Stimulated activated effector memory CD8-positive, alpha-beta T cell treated with anti-CD3 and anti-CD28 coated beads, Interleukin-12 subunit alpha, Interleukin-12 subunit beta, amount 100 ng/mL, for 72 hours (primary cell): ENCODE measurements around the gene ZNF692.

Source experiments
- ATAC-seq: fragments of 150-1000 bp; cut with Tn5 transposase; 2 replicates; pipeline ENCODE4 v1.10.0; 2021
- DNase-seq, 2 donors: peaks; one replicate each; pipeline ENCODE4 v3.0.0; 2021 to 2022; ENCODE audit warnings: low spot score in 2 of 2
- H3K27ac Mint-ChIP-seq: one replicate; pipeline ENCODE4 v1.8.0; 2022; ENCODE audit warnings: mild to moderate bottlenecking, mixed read lengths
- H3K36me3 Mint-ChIP-seq: one replicate; pipeline ENCODE4 v1.8.0; 2022; ENCODE audit warnings: mild to moderate bottlenecking, mixed read lengths
- H3K4me1 Mint-ChIP-seq: one replicate; pipeline ENCODE4 v1.8.0; 2022; ENCODE audit warnings: mixed read lengths
- H3K4me3 Mint-ChIP-seq: one replicate; pipeline ENCODE4 v1.8.0; 2022; ENCODE audit warnings: mild to moderate bottlenecking, mixed read lengths
- H3K9me3 Mint-ChIP-seq: one replicate; pipeline ENCODE4 v1.8.0; 2022; ENCODE audit warnings: mixed read lengths

Gene ZNF692

DNA sequence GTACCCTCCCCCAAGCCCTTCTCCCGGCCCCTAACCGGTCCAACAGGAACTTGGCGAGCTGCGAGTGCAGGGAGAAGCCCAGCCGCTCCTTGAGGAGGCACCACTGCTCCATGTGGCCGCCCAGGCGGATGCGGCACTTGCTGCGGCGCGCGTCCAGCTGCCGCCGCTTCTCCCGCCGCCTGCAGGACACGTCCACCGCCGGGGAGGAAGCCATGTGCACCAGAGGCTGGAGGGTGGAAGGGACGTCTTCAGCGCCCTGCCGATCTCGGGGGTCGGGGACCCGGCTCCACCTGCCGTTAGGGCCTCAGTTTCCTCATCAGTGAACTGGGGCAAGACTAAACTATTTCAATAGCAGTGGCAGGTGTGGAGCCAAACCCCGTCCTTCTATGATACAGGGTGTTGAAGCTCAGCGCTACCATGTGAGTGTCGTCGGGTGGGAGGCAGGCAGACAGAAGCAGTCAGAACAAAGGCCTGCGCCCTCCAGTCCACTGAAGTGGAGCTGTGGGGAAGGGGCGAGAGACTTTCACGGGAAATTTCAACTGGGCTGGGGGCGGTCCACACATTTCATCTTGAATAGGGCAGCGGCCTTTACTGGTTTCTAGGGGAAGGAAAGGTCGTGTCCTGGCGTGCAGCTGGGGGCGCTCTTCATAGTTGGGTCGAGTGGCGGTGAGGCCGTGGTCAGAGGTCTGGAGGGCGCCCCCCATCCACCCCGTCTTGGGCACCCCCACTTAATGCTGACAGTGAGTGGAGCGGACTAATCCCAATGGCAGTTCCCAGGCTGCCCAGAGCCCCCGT, 592 bp downstream of the ZNF692 start:
- Mint-ChIP-seq H3K27ac (peak overlapping the region; percentile 94), H3K9me3 (no peaks in the 10 kb centered on the region), H3K4me1 (peaks cover 30% of the 10 kb centered on the region), H3K36me3 (peaks cover 24% of the 10 kb centered on the region), H3K4me3 (peak overlapping the region; percentile 76)
- peak; percentile 59 for ATAC-seq
- DNase-seq = no peak

GRCh38 chr1:248857749-248858095, 1.2 kb downstream of the ZNF692 start:
- H3K27ac Mint-ChIP-seq = peak overlapping the region; percentile 94
- H3K4me1 Mint-ChIP-seq = peaks cover 27% of the 10 kb centered on the region
- DNase-seq = no peak
- H3K36me3 Mint-ChIP-seq = peaks cover 24% of the 10 kb centered on the region
- no peaks in the 10 kb centered on the region for H3K9me3 Mint-ChIP-seq
- peak overlapping the region; percentile 76 for H3K4me3 Mint-ChIP-seq
- no peak for ATAC-seq

GRCh38 chr1:248857201-248857600, 1.7 kb downstream of the ZNF692 start:
- H3K9me3 Mint-ChIP-seq = no peaks in the 10 kb centered on the region
- no peak for DNase-seq
- no peak for ATAC-seq
- peak overlapping the region; percentile 94 for H3K27ac Mint-ChIP-seq
- H3K4me3 Mint-ChIP-seq = peak overlapping the region; percentile 76
- H3K4me1 Mint-ChIP-seq = peaks cover 22% of the 10 kb centered on the region
- peaks cover 24% of the 10 kb centered on the region for H3K36me3 Mint-ChIP-seq

GRCh38 chr1:248856176-248856575, 2.7 kb downstream of the ZNF692 start:
- no peaks in the 10 kb centered on the region for H3K9me3 Mint-ChIP-seq
- peaks cover 24% of the 10 kb centered on the region for H3K36me3 Mint-ChIP-seq
- H3K27ac Mint-ChIP-seq = no peak overlapping the region
- DNase-seq (no peak), ATAC-seq (no peak)
- peak overlapping the region; percentile 76 for H3K4me3 Mint-ChIP-seq
- H3K4me1 Mint-ChIP-seq = peaks cover 22% of the 10 kb centered on the region

DNA sequence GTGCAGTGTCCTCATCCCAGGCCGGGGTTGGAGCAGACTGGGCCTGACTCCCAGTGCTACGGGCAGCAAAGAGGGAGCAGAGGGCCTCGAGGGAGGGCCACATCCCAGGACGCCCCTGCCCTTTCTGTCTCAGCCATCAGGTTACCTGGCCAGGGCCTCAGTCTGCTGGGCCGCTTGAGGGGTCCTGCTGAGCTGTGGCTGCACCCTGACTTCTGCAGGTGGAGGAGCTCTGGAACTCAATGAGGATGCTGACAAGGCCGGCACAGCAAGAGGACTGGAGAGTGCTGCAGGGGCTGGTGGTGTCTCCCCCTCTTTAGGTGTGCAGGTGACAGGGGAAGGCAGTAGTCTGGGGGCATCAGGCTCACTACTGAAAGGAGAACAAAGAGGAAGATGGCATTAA, 3.3 kb downstream of the ZNF692 start:
- Mint-ChIP-seq H3K36me3 (peaks cover 24% of the 10 kb centered on the region), H3K9me3 (no peaks in the 10 kb centered on the region), H3K27ac (no peak overlapping the region), H3K4me1 (peaks cover 22% of the 10 kb centered on the region), H3K4me3 (no peak overlapping the region)
- DNase-seq = no peak
- no peak for ATAC-seq

GRCh38 chr1:248853663-248854375, 5.1 kb downstream of the ZNF692 start:
- Mint-ChIP-seq H3K4me3 (no peak overlapping the region), H3K9me3 (no peaks in the 10 kb centered on the region), H3K27ac (no peak overlapping the region), H3K36me3 (peaks cover 29% of the 10 kb centered on the region), H3K4me1 (peaks cover 13% of the 10 kb centered on the region)
- DNase-seq = no peak
- ATAC-seq = peak; percentile 73

DNA sequence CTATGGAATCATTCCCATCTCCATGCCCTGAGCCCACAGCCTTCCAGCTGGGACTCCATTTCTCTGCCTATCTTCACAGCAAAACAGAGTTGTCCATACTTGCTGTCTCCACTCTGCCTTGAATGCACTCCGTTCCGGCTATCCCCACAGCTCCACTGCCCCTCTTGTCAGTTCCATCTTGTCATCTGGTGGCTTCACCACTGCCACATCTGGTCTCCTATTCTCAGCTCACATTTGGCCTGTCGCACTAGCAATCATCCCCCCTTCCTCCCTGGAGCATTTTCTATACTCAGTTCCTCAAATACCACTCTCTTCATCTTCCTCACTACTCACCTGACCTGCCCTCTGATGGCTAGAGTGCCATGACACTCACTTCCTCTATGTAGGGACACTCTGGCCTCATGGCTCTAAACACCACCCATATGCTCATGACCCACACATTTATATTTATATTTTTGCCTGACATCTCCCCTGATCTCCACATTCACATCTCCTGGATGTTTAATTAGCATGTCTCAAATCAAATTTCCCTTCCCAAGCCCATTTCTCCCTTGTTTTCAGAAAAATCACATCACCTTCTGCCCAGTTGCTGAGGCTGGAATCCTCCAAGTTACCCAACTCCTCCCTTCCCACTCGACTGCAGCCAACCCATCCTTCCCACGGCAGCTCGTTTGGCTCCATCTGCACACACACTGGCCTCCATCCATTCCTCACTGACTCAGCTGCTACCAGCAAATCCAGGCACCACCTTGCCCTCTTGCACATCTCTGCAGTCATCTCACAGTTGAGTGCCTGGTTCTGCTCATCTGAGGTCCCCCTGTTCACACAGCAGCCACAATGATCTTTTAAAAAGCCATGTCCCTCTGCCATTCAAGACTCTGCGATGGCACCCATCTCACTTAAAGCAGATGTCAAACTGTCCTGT, 6.1 kb downstream of the ZNF692 start:
- Mint-ChIP-seq H3K4me1 (peaks cover 9% of the 10 kb centered on the region), H3K36me3 (peaks cover 29% of the 10 kb centered on the region), H3K4me3 (no peak overlapping the region), H3K9me3 (no peaks in the 10 kb centered on the region), H3K27ac (no peak overlapping the region)
- DNase-seq (no peak), ATAC-seq (no peak)

DNA sequence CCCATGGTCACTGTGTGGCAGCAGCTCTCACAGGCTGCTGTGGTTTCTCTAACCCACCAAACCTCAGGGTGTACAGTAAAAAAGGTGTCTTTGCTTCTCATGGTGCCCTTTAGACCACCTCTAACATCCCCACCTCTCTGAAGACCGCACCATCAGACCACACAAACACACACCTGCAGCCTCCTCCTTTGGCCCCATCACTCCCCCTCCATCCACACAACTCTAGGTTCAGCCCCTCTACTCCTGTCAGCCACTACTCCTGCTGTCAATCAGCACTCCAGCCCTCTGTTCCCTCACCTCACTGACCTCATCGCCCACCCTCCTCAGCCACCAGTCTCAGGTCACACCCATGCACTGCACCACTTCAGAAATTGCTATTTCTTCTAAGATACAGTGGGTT, 7.5 kb downstream of the ZNF692 start:
- ATAC-seq = peak; percentile 30
- Mint-ChIP-seq H3K36me3 (peaks cover 36% of the 10 kb centered on the region), H3K27ac (no peak overlapping the region), H3K9me3 (no peaks in the 10 kb centered on the region), H3K4me1 (peaks cover 6% of the 10 kb centered on the region), H3K4me3 (no peak overlapping the region)
- DNase-seq = no peak

DNA sequence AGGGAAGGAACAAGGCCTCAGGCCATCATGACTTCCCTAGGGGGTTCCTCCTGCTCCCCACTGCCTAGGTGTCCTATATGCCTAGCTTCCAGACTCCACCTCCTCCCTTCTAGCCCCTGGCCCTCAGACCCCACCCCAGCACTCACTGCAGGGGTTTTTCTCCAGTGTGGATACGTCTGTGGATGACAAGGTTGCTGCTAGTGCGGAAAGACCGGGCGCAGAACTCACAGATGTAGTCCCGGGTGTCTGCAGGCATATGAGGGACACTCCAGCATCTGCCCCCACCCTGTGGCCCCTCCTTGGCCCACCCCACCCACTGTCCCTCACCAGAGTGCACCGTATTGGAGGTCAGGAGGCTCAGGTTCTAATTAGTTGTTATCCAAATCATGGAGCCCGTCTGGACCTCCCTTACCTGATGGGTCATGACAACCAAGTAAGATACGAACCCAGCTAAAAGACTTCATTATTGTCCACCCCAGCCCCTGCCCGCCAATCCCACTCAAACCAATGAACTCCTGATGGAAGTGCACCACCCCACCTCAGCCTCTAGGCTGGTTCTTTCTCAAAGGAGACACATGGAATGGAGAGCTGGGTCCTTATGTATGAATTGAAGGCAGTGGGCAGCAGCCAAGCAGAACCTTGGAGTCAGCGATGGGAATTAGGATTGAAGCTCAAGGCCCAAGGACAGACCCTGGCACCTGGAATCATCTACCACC, 8.2 kb downstream of the ZNF692 start:
- no peaks in the 10 kb centered on the region for H3K9me3 Mint-ChIP-seq
- H3K36me3 Mint-ChIP-seq = peaks cover 43% of the 10 kb centered on the region
- ATAC-seq (no peak), DNase-seq (no peak)
- H3K27ac Mint-ChIP-seq = no peak overlapping the region
- H3K4me1 Mint-ChIP-seq = peaks cover 6% of the 10 kb centered on the region
- no peak overlapping the region for H3K4me3 Mint-ChIP-seq

GRCh38 chr1:248850124-248850523, 8.8 kb downstream of the ZNF692 start:
- DNase-seq (no peak), ATAC-seq (no peak)
- Mint-ChIP-seq H3K9me3 (no peaks in the 10 kb centered on the region), H3K36me3 (peaks cover 48% of the 10 kb centered on the region), H3K27ac (no peak overlapping the region), H3K4me3 (no peak overlapping the region), H3K4me1 (peaks cover 6% of the 10 kb centered on the region)

DNA sequence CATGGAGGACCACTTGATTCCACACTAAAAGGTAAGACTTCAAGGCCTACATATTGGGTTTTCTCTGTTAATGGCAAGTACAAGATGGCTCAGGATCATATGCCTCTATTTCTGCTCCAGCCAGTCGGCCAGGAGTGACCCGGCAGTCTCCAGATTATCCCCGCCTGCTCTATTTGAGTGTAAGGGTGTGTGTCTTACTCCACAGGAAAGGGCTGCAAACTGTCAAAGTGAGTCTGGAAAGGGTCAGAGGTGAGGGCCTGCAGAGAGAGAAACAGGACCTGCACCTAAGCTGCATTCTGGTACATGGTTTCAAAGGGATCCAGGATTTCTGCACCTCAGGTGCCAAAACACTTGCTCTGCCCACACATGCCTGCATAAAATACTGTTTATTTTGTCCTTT, 9.2 kb downstream of the ZNF692 start:
- Mint-ChIP-seq H3K9me3 (no peaks in the 10 kb centered on the region), H3K4me1 (peaks cover 6% of the 10 kb centered on the region), H3K36me3 (peaks cover 53% of the 10 kb centered on the region), H3K4me3 (no peak overlapping the region), H3K27ac (no peak overlapping the region)
- DNase-seq (no peak), ATAC-seq (no peak)

GRCh38 chr1:248849152-248849551, 9.7 kb downstream of the ZNF692 start:
- no peak for DNase-seq
- Mint-ChIP-seq H3K9me3 (no peaks in the 10 kb centered on the region), H3K4me1 (peaks cover 6% of the 10 kb centered on the region), H3K4me3 (no peak overlapping the region), H3K36me3 (peaks cover 58% of the 10 kb centered on the region), H3K27ac (no peak overlapping the region)
- no peak for ATAC-seq

DNA sequence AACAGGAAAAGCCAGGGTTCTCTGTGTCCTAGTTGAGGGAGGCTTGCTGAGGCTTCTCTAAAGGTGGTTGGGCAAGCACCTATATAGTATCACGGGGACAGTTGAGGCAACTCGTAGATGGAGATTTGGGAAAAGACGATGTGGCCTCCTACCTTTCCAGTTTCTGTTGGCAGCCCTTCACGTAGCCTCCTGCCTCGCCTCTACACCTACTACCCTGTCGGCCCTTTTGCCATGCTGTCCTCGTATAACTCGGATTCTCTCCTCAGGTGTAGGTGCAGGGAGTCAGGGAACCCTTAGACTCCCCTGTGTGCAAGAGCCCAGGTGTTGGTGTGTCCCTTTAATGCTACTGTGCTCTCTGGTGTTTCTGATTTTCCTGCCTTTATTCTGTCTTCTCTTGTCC, 10.3 kb downstream of the ZNF692 start:
- ATAC-seq = no peak
- DNase-seq = no peak
- Mint-ChIP-seq H3K4me3 (no peak overlapping the region), H3K9me3 (no peaks in the 10 kb centered on the region), H3K36me3 (peaks cover 62% of the 10 kb centered on the region), H3K27ac (no peak overlapping the region), H3K4me1 (peaks cover 6% of the 10 kb centered on the region)

DNA sequence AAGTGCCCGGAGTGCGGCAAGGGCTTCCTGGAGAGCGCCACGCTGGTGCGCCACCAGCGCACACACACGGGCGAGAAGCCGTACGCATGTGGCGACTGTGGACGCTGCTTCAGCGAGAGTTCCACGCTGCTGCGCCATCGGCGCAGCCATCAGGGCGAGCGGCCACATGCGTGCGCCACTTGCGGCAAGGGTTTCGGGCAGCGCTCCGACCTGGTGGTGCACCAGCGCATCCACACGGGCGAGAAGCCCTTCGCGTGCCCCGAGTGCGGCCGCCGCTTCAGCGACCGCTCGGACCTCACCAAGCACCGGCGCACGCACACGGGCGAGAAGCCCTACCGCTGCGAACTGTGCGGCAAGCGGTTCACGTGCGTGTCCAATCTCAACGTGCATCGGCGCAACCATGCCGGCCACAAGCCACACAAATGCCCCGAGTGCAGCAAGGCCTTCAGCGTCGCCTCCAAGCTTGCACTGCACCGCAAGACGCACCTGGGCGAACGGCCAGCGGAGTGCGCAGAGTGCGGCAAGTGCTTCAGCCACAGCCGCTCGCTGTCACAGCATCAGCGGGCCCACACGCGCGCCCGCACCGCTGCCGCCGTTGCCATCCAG, 10.8 kb downstream of the ZNF692 start:
- Mint-ChIP-seq H3K27ac (no peak overlapping the region), H3K4me3 (no peak overlapping the region), H3K9me3 (no peaks in the 10 kb centered on the region), H3K36me3 (peaks cover 62% of the 10 kb centered on the region), H3K4me1 (peaks cover 6% of the 10 kb centered on the region)
- no peak for DNase-seq
- no peak for ATAC-seq
